Right lobe of liver (tissue), 6 donors: ENCODE measurements around the gene SELE. TPM values are rescaled to one million over a fixed set of nuclear protein-coding genes. Genes with fewer than 3 reads are reported as not detected.
"Not testable (repeated sequence)": the region's sequence is repeated elsewhere in the genome, so short reads cannot be mapped to it uniquely, and the experiment has no call there.

Experiments
- ATAC-seq, 4 donors: fragments of 200-7000 bp; cut with Tn5 transposase; one replicate each; pipeline ENCODE4 v1.9.1; 2020; ENCODE audit warnings: mild to moderate bottlenecking in 4 of 4, moderate library complexity in 4 of 4
- DNase-seq, 3 donors: peaks; one replicate each; pipeline ENCODE4 v3.0.0-alpha.2; 2020
- H3K27ac ChIP-seq, 3 donors: fragments of 200-600 bp; one replicate each; pipeline ENCODE4 v1.8.0; 2022
- H3K27me3 ChIP-seq, 2 donors: fragments of 200-600 bp; one replicate each; pipeline ENCODE4 v1.8.0; 2022
- H3K36me3 ChIP-seq, 4 donors: fragments of 200-600 bp; sonication (generic) in 1 of 4; one replicate each; pipeline versions ENCODE4 v1.5.1 to v1.8.0; 2017 to 2022; ENCODE audit warnings: control low read depth in 1 of 4
- H3K4me1 ChIP-seq, 4 donors: fragments of 200-600 bp; sonication (generic) in 1 of 4; one replicate each; pipeline versions ENCODE4 v1.5.1 to v1.8.0; 2017 to 2022; ENCODE audit warnings: control low read depth in 1 of 4
- H3K4me3 ChIP-seq, 3 donors: fragments of 200-600 bp; one replicate each; pipeline ENCODE4 v1.8.0; 2022
- H3K9me3 ChIP-seq, 4 donors: fragments of 200-600 bp; sonication (generic) in 1 of 4; one replicate each; pipeline versions ENCODE4 v1.5.1 to v1.8.0; 2017 to 2022; ENCODE audit warnings: control low read depth in 1 of 4
- CTCF ChIP-seq, 4 donors: fragments of 200-600 bp in 3 of 4; fragments of 450-650 bp in 1 of 4; IDR thresholded peaks; one replicate each; pipeline versions ENCODE4 v1.5.1 to v1.8.0; 2016 to 2022; ENCODE audit warnings: antibody characterized with exemption in 4 of 4, mild to moderate bottlenecking in 2 of 4
- POLR2A ChIP-seq: fragments of 450-650 bp; IDR thresholded peaks from one replicate; pipeline ENCODE4 v1.6.1; 2017; ENCODE audit warnings: antibody characterized with exemption, mild to moderate bottlenecking
- WGBS: methylation state at CpG from one replicate; pipeline ENCODE4 v1.1.6; 2018; ENCODE audit warnings: low coverage, low lambda C conversion rate; ENCODE audit not compliant: insufficient coverage; ENCODE audit errors: missing lambda C conversion rate; 5-methylcytosine and 5-hydroxymethylcytosine counted together
- intact Hi-C, 2 donors: fragments of 100-400 bp; cut with DNase I; formaldehyde crosslinking; loops; one replicate each; pipeline versions ENCODE4 v1.11.2 to v1.14.1; 2022
- total RNA-seq, 6 experiments: library from RNA; depleted of rRNA in 2 of 6; stranded (reverse); fragments of >200 nt in 2 of 6; fragmentation: NEBNext Ultra II Directional in 3 of 6; extraction: Animal tissue kit (Norgen Biotek cat#: 25700) in 3 of 6; gene quantifications; one replicate each; pipeline versions ENCODE4 v1.1.0 to v1.2.4, GENCODE V29; 2016 to 2023
- donor health status: DM: no; HTN: yes; CAD: no.
- donor health status: DM: no; HTN: no; CAD: no.
- donor health status: DM: no; HTN: no; CAD: no.
- donor health status: DM: no; HTN: yes; CAD: no.
- donor health status: DM: no; HTN: yes; CAD: no.

SELE gene
- total RNA-seq, 6 experiments from 2014 or later: 0.18 to 3.1 (median 0.94) TPM

- H3K9me3 ChIP-seq: no peaks in the 10 kb centered on the region
- intact Hi-C loops: no loop called here
- no peaks in the 10 kb centered on the region for H3K36me3 ChIP-seq
- WGBS: 51% methylated on average over 2 of the region's 2 CpGs
- H3K27ac ChIP-seq: peak overlapping the region in 1 of 3 donors; percentile 39
- peak overlapping the region in 1 of 3 donors; percentile 46 for H3K4me3 ChIP-seq
- no peak for ATAC-seq
- peaks cover 0 to 49% (median 7%) of the 10 kb centered on the region in 4 donors for H3K4me1 ChIP-seq
- no peaks in the 10 kb centered on the region for H3K27me3 ChIP-seq
- TF ChIP-seq CTCF (IDR thresholded peaks at IDR 0.05) (no peak), POLR2A (no peak)
- no peak for DNase-seq
Measured at GRCh38 chr1:169723763-169724162, 10.1 kb downstream of the SELE start.

GRCh38 chr1:169722779-169723178 lies 11.1 kb downstream of the SELE start:
- H3K27ac ChIP-seq: peak overlapping the region in 1 of 3 donors; percentile 12
- H3K36me3 ChIP-seq: no peaks in the 10 kb centered on the region
- no peaks in the 10 kb centered on the region for H3K9me3 ChIP-seq
- intact Hi-C loops: no loop called here
- no peaks in the 10 kb centered on the region for H3K27me3 ChIP-seq
- DNase-seq (no peak), ATAC-seq (peak in 1 of 4 donors; percentile 6)
- no peak for TF ChIP-seq CTCF (IDR thresholded peaks at IDR 0.05)
- no peak for TF ChIP-seq POLR2A
- peak overlapping the region in 1 of 3 donors; percentile 4 for H3K4me3 ChIP-seq
- H3K4me1 ChIP-seq: peaks cover 0 to 45% (median 5%) of the 10 kb centered on the region in 4 donors

GRCh38 chr1:169715100-169715499 lies 18.8 kb downstream of the SELE start:
- ATAC-seq, DNase-seq, H3K36me3 ChIP-seq, H3K27ac ChIP-seq, intact Hi-C loops, H3K4me3 ChIP-seq, H3K27me3 ChIP-seq, H3K4me1 ChIP-seq, H3K9me3 ChIP-seq: not testable (repeated sequence)
- WGBS: 81% methylated on average over 2 of the region's 2 CpGs

GRCh38 chr1:169713090-169713489 lies 20.8 kb downstream of the SELE start:
- H3K9me3 ChIP-seq, H3K4me1 ChIP-seq, H3K27me3 ChIP-seq, H3K4me3 ChIP-seq, DNase-seq, H3K27ac ChIP-seq, H3K36me3 ChIP-seq, intact Hi-C loops, ATAC-seq: not testable (repeated sequence)
- 76% methylated on average over 5 of the region's 5 CpGs for WGBS

- no peaks in the 10 kb centered on the region for H3K27me3 ChIP-seq
- no peaks in the 10 kb centered on the region for H3K9me3 ChIP-seq
- TF ChIP-seq POLR2A: no peak
- no peak for TF ChIP-seq CTCF (IDR thresholded peaks at IDR 0.05)
- 86% methylated on average over 2 of the region's 2 CpGs for WGBS
- no peak overlapping the region for H3K27ac ChIP-seq
- H3K4me3 ChIP-seq: no peak overlapping the region
- H3K4me1 ChIP-seq: peaks cover 0 to 6% (median 3%) of the 10 kb centered on the region in 4 donors
- DNase-seq (no peak), ATAC-seq (no peak)
- H3K36me3 ChIP-seq: no peaks in the 10 kb centered on the region
- intact Hi-C loops: no loop called here
Measured at GRCh38 chr1:169712309-169712631, 21.6 kb downstream of the SELE start.
